Retina (tissue), 1 donor: ENCODE data around the gene TNS1.

Experiments used
- DNase-seq: peaks from one replicate; pipeline ENCODE4 v3.0.0-alpha.2; 2016

TNS1 gene

GRCh38 chr2:217909156-217909820 is 93.5 kb downstream of the TNS1 start:
- no peak for DNase-seq

GRCh38 chr2:217908544-217908943 is 94.3 kb downstream of the TNS1 start:
- no peak for DNase-seq

- DNase-seq = no peak
These were observed 95.5 kb downstream of the TNS1 start for GRCh38 chr2:217907266-217907665.

GRCh38 chr2:217906798-217907197 is 96.0 kb downstream of the TNS1 start:
- DNase-seq = no peak

- DNase-seq = no peak
These were observed 96.9 kb downstream of the TNS1 start for GRCh38 chr2:217905896-217906295.

- DNase-seq = no peak
These were observed 97.4 kb downstream of the TNS1 start for GRCh38 chr2:217905395-217905794.

GRCh38 chr2:217904614-217904965 is 98.2 kb downstream of the TNS1 start:
- DNase-seq = no peak

GRCh38 chr2:217903859-217904613 is 98.8 kb downstream of the TNS1 start:
- no peak for DNase-seq

GRCh38 chr2:217903142-217903858 is 99.5 kb downstream of the TNS1 start:
- DNase-seq = no peak

GRCh38 chr2:217902379-217903141 is 100.2 kb downstream of the TNS1 start:
- DNase-seq = no peak

- no peak for DNase-seq
These were observed 100.9 kb downstream of the TNS1 start for GRCh38 chr2:217901835-217902378.

- no peak for DNase-seq
These were observed 101.4 kb downstream of the TNS1 start for GRCh38 chr2:217901400-217901799.

GRCh38 chr2:217900780-217901360 is 101.9 kb downstream of the TNS1 start:
- DNase-seq = no peak

- DNase-seq = no peak
These were observed 102.6 kb downstream of the TNS1 start for GRCh38 chr2:217900010-217900779.

- no peak for DNase-seq
These were observed 103.4 kb downstream of the TNS1 start for GRCh38 chr2:217899231-217900009.

- no peak for DNase-seq
These were observed 104.7 kb downstream of the TNS1 start for GRCh38 chr2:217897816-217898806.

GRCh38 chr2:217897091-217897715 is 105.6 kb downstream of the TNS1 start:
- no peak for DNase-seq

- no peak for DNase-seq
These were observed 107.6 kb downstream of the TNS1 start for GRCh38 chr2:217895070-217895635.

- no peak for DNase-seq
These were observed 109.4 kb downstream of the TNS1 start for GRCh38 chr2:217893440-217893839.
